ENCODE measurements around the gene UVRAG.

Gene UVRAG

GRCh38 chr11:75792127-75792731 is 22.8 kb upstream of the UVRAG start:
- DNase-seq = no peak
- TF ChIP-seq GATA1 (IDR thresholded peaks at IDR 0.05; ENCODE audit: low read depth, low read length) (no peak), POLR2A (IDR thresholded peaks at IDR 0.05; ENCODE audit: low read length) (no peak)

GRCh38 chr11:75792997-75793800 is 21.8 kb upstream of the UVRAG start:
- TF ChIP-seq GATA1 (IDR thresholded peaks at IDR 0.05; ENCODE audit: low read depth, low read length) = no peak
- no peak for DNase-seq

- no peak for DNase-seq
- TF ChIP-seq POLR2A (IDR thresholded peaks at IDR 0.05; ENCODE audit: low read length) (no peak), GATA1 (IDR thresholded peaks at IDR 0.05; ENCODE audit: low read depth, low read length) (no peak)
These were observed 21.0 kb upstream of the UVRAG start for GRCh38 chr11:75793966-75794365.

GRCh38 chr11:75795276-75796090 is 19.5 kb upstream of the UVRAG start:
- TF ChIP-seq POLR2A (IDR thresholded peaks at IDR 0.05; ENCODE audit: low read length) (no peak), GATA1 (IDR thresholded peaks at IDR 0.05; ENCODE audit: low read depth, low read length) (no peak)
- no peak for DNase-seq

- no peak for DNase-seq
- TF ChIP-seq GATA1 (IDR thresholded peaks at IDR 0.05; ENCODE audit: low read depth, low read length) (no peak), POLR2A (IDR thresholded peaks at IDR 0.05; ENCODE audit: low read length) (no peak)
These were observed 18.9 kb upstream of the UVRAG start for GRCh38 chr11:75796091-75796435.

- DNase-seq = no peak
These were observed 17.9 kb upstream of the UVRAG start for GRCh38 chr11:75797116-75797515.

GRCh38 chr11:75797792-75798191 is 17.2 kb upstream of the UVRAG start:
- no peak for DNase-seq
- TF ChIP-seq GATA1 (IDR thresholded peaks at IDR 0.05; ENCODE audit: low read depth, low read length) (no peak), POLR2A (IDR thresholded peaks at IDR 0.05; ENCODE audit: low read length) (no peak)

More at GRCh38 chr11:75797116-75797515, 17.9 kb upstream of the UVRAG start:
- TF ChIP-seq GATA1 (IDR thresholded peaks at IDR 0.05; ENCODE audit: low read depth, low read length) (no peak), POLR2A (IDR thresholded peaks at IDR 0.05; ENCODE audit: low read length) (no peak)

- DNase-seq = no peak
- TF ChIP-seq GATA1 (IDR thresholded peaks at IDR 0.05; ENCODE audit: low read depth, low read length) = no peak
- no peak for TF ChIP-seq POLR2A (IDR thresholded peaks at IDR 0.05; ENCODE audit: low read length)
These were observed 14.8 kb upstream of the UVRAG start for GRCh38 chr11:75800136-75800675.

- TF ChIP-seq GATA1 (IDR thresholded peaks at IDR 0.05; ENCODE audit: low read depth, low read length) (no peak), POLR2A (IDR thresholded peaks at IDR 0.05; ENCODE audit: low read length) (no peak)
- DNase-seq = no peak
These were observed 14.2 kb upstream of the UVRAG start for GRCh38 chr11:75800728-75801361.

GRCh38 chr11:75801362-75802020 is 13.5 kb upstream of the UVRAG start:
- TF ChIP-seq POLR2A (IDR thresholded peaks at IDR 0.05; ENCODE audit: low read length) (no peak), GATA1 (IDR thresholded peaks at IDR 0.05; ENCODE audit: low read depth, low read length) (no peak)
- no peak for DNase-seq

- TF ChIP-seq POLR2A (IDR thresholded peaks at IDR 0.05; ENCODE audit: low read length) (no peak), GATA1 (IDR thresholded peaks at IDR 0.05; ENCODE audit: low read depth, low read length) (no peak)
- DNase-seq = no peak
These were observed 12.7 kb upstream of the UVRAG start for GRCh38 chr11:75802021-75802912.
